ENCODE measurements around the gene TPM3. TPM values are rescaled to one million over a fixed set of nuclear protein-coding genes. Genes with fewer than 3 reads are reported as not detected.

TPM3 gene
- total and polyA plus RNA-seq, 9 of the 15 experiments (the other 6 are each of a cell fraction or from before 2014, with no cell fraction given) = 202 to 604 (median 421) TPM

DNA sequence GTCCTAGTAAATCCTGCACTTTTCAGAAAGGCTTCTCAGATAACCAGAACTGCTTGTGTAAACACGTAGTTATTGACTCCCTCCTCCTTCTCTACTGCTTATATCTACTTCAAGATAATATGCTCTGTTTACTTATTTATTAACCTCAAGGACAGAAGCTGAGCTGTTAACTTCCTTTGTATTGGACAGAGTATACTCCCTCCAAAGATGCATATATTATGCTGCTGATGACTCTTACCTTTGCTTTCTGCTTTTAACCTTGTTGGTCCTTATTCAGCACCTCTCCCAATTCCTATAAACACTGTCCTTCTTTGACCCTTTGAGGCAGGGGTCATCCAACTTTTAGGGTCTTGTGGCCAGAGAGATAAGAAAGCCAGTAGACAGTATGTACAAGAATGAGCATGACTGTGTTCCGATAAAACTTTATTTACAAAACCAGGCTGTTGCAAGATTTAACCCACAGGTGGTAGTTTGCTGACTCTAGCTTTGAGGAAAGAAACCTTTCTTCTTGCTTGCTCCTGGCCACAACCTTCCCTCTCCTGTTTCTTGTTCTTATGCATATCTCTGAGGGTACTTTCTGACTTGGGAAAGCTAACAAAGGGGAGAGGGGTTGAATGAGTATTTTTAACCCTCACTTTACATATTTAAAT lies 4.9 kb downstream of the TPM3 start (continued):
- TF ChIP-seq, protein P1, sequence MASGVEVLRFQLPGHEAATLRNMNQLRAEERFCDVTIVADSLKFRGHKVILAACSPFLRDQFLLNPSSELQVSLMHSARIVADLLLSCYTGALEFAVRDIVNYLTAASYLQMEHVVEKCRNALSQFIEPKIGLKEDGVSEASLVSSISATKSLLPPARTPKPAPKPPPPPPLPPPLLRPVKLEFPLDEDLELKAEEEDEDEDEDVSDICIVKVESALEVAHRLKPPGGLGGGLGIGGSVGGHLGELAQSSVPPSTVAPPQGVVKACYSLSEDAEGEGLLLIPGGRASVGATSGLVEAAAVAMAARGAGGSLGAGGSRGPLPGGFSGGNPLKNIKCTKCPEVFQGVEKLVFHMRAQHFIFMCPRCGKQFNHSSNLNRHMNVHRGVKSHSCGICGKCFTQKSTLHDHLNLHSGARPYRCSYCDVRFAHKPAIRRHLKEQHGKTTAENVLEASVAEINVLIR (CRISPR knock-in tag; IDR thresholded peaks at IDR 0.05) = no peak
- TF ChIP-seq, protein P2, sequence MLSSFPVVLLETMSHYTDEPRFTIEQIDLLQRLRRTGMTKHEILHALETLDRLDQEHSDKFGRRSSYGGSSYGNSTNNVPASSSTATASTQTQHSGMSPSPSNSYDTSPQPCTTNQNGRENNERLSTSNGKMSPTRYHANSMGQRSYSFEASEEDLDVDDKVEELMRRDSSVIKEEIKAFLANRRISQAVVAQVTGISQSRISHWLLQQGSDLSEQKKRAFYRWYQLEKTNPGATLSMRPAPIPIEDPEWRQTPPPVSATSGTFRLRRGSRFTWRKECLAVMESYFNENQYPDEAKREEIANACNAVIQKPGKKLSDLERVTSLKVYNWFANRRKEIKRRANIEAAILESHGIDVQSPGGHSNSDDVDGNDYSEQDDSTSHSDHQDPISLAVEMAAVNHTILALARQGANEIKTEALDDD (IDR thresholded peaks at IDR 0.05) = peak; percentile 90
- TF ChIP-seq ADNP (tag; IDR thresholded peaks at IDR 0.05) = peak; percentile 64; the same call in 1 of the 2 replicates
- no peak for TF ChIP-seq CLOCK (CRISPR knock-in tag; IDR thresholded peaks at IDR 0.05; ENCODE audit: borderline replicate concordance)
- TF ChIP-seq ZNF24 (IDR thresholded peaks at IDR 0.05) = peak; percentile 42; the same call in 1 of the 2 replicates
- TF ChIP-seq DNMT1 (IDR thresholded peaks at IDR 0.05) = no peak
- no peak for TF ChIP-seq CREB1 (IDR thresholded peaks at IDR 0.05)
- no peak for TF ChIP-seq CREB1 (CRISPR knock-in tag; IDR thresholded peaks at IDR 0.05)
- TF ChIP-seq ARHGAP35 (IDR thresholded peaks at IDR 0.05; ENCODE audit: partially characterized antibody) = no peak
- TF ChIP-seq HIVEP1 (CRISPR knock-in tag; IDR thresholded peaks at IDR 0.05) = no peak
- TF ChIP-seq ZKSCAN3 (CRISPR knock-in tag; IDR thresholded peaks at IDR 0.05) = no peak
- no peak for TF ChIP-seq ZNF584 (CRISPR knock-in tag; IDR thresholded peaks at IDR 0.05; ENCODE audit: low read depth)
- TF ChIP-seq RFX5 (IDR thresholded peaks at IDR 0.05; ENCODE audit: low read depth, low read length) = no peak
- no peak for TF ChIP-seq FIP1L1 (IDR thresholded peaks at IDR 0.05; ENCODE audit: low read depth, low read length, poor library complexity, severe bottlenecking)
- no peak for TF ChIP-seq ZBTB49 (CRISPR knock-in tag; IDR thresholded peaks at IDR 0.05; ENCODE audit: borderline replicate concordance)
- no peak for TF ChIP-seq RNF219 (CRISPR knock-in tag; IDR thresholded peaks at IDR 0.05)
- no peak for TF ChIP-seq FOS (IDR thresholded peaks at IDR 0.05; ENCODE audit: extremely low read depth, insufficient read length)

Data from K562 (cell line).